ENCODE data around the gene ARRB2. TPM values are rescaled to one million over a fixed set of nuclear protein-coding genes. Genes with fewer than 3 reads are reported as not detected.

ARRB2 gene
- total and polyA plus RNA-seq, 2 of the 13 experiments (the other 11 are each of a cell fraction or from before 2014, with no cell fraction given): 21.5 to 49.2 TPM

GRCh38 chr17:4734857-4735475, 24.5 kb downstream of the ARRB2 start (continued):
- TF ChIP-seq HIC2 (CRISPR knock-in tag; IDR thresholded peaks at IDR 0.05; ENCODE audit: low read depth) (peak; percentile 55; the same call in 1 of the 2 replicates), ZMYM3 (CRISPR knock-in tag; IDR thresholded peaks at IDR 0.05) (peak; percentile 65; the same call in 1 of the 2 replicates), ZNF460 (CRISPR knock-in tag; IDR thresholded peaks at IDR 0.05; ENCODE audit: borderline replicate concordance) (no peak), ZNF263 (CRISPR knock-in tag; IDR thresholded peaks at IDR 0.05) (peak; percentile 41; the same call in 1 of the 2 replicates), ZNF616 (CRISPR knock-in tag; IDR thresholded peaks at IDR 0.05; ENCODE audit: low read depth) (0 out of 2 replicates have a peak, but pooled peaks have one; percentile 34)
- TF ChIP-seq, protein P1, sequence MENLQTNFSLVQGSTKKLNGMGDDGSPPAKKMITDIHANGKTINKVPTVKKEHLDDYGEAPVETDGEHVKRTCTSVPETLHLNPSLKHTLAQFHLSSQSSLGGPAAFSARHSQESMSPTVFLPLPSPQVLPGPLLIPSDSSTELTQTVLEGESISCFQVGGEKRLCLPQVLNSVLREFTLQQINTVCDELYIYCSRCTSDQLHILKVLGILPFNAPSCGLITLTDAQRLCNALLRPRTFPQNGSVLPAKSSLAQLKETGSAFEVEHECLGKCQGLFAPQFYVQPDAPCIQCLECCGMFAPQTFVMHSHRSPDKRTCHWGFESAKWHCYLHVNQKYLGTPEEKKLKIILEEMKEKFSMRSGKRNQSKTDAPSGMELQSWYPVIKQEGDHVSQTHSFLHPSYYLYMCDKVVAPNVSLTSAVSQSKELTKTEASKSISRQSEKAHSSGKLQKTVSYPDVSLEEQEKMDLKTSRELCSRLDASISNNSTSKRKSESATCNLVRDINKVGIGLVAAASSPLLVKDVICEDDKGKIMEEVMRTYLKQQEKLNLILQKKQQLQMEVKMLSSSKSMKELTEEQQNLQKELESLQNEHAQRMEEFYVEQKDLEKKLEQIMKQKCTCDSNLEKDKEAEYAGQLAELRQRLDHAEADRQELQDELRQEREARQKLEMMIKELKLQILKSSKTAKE (CRISPR knock-in tag; IDR thresholded peaks at IDR 0.05; ENCODE audit: borderline replicate concordance): peak; percentile 67
- TF ChIP-seq, protein P2, sequence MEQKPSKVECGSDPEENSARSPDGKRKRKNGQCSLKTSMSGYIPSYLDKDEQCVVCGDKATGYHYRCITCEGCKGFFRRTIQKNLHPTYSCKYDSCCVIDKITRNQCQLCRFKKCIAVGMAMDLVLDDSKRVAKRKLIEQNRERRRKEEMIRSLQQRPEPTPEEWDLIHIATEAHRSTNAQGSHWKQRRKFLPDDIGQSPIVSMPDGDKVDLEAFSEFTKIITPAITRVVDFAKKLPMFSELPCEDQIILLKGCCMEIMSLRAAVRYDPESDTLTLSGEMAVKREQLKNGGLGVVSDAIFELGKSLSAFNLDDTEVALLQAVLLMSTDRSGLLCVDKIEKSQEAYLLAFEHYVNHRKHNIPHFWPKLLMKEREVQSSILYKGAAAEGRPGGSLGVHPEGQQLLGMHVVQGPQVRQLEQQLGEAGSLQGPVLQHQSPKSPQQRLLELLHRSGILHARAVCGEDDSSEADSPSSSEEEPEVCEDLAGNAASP (CRISPR knock-in tag; IDR thresholded peaks at IDR 0.05; ENCODE audit: borderline replicate concordance): peak; percentile 91; the same call in 1 of the 2 replicates
- TF ChIP-seq, protein P3, sequence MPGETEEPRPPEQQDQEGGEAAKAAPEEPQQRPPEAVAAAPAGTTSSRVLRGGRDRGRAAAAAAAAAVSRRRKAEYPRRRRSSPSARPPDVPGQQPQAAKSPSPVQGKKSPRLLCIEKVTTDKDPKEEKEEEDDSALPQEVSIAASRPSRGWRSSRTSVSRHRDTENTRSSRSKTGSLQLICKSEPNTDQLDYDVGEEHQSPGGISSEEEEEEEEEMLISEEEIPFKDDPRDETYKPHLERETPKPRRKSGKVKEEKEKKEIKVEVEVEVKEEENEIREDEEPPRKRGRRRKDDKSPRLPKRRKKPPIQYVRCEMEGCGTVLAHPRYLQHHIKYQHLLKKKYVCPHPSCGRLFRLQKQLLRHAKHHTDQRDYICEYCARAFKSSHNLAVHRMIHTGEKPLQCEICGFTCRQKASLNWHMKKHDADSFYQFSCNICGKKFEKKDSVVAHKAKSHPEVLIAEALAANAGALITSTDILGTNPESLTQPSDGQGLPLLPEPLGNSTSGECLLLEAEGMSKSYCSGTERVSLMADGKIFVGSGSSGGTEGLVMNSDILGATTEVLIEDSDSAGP (CRISPR knock-in tag; IDR thresholded peaks at IDR 0.05; ENCODE audit: borderline replicate concordance): peak; percentile 37; the same call in 1 of the 2 replicates
- TF ChIP-seq, protein P4, sequence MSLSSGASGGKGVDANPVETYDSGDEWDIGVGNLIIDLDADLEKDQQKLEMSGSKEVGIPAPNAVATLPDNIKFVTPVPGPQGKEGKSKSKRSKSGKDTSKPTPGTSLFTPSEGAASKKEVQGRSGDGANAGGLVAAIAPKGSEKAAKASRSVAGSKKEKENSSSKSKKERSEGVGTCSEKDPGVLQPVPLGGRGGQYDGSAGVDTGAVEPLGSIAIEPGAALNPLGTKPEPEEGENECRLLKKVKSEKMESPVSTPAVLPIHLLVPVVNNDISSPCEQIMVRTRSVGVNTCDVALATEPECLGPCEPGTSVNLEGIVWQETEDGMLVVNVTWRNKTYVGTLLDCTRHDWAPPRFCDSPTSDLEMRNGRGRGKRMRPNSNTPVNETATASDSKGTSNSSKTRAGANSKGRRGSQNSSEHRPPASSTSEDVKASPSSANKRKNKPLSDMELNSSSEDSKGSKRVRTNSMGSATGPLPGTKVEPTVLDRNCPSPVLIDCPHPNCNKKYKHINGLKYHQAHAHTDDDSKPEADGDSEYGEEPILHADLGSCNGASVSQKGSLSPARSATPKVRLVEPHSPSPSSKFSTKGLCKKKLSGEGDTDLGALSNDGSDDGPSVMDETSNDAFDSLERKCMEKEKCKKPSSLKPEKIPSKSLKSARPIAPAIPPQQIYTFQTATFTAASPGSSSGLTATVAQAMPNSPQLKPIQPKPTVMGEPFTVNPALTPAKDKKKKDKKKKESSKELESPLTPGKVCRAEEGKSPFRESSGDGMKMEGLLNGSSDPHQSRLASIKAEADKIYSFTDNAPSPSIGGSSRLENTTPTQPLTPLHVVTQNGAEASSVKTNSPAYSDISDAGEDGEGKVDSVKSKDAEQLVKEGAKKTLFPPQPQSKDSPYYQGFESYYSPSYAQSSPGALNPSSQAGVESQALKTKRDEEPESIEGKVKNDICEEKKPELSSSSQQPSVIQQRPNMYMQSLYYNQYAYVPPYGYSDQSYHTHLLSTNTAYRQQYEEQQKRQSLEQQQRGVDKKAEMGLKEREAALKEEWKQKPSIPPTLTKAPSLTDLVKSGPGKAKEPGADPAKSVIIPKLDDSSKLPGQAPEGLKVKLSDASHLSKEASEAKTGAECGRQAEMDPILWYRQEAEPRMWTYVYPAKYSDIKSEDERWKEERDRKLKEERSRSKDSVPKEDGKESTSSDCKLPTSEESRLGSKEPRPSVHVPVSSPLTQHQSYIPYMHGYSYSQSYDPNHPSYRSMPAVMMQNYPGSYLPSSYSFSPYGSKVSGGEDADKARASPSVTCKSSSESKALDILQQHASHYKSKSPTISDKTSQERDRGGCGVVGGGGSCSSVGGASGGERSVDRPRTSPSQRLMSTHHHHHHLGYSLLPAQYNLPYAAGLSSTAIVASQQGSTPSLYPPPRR (CRISPR knock-in tag; IDR thresholded peaks at IDR 0.05; ENCODE audit: borderline replicate concordance): peak; percentile 60; the same call in 1 of the 2 replicates
- TF ChIP-seq, protein P5, sequence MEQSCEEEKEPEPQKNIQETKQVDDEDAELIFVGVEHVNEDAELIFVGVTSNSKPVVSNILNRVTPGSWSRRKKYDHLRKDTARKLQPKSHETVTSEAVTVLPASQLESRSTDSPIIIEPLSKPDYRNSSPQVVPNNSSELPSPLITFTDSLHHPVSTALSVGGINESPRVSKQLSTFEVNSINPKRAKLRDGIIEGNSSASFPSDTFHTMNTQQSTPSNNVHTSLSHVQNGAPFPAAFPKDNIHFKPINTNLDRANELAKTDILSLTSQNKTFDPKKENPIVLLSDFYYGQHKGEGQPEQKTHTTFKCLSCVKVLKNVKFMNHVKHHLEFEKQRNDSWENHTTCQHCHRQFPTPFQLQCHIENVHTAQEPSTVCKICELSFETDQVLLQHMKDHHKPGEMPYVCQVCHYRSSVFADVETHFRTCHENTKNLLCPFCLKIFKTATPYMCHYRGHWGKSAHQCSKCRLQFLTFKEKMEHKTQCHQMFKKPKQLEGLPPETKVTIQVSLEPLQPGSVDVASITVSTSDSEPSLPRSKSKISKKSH (CRISPR knock-in tag; IDR thresholded peaks at IDR 0.05; ENCODE audit: borderline replicate concordance): peak; percentile 73; the same call in 1 of the 2 replicates

All from HepG2 (cell line).